ENCODE results near the gene CTSC. TPM values are rescaled to one million over a fixed set of nuclear protein-coding genes. Genes with fewer than 3 reads are reported as not detected.

The CTSC gene
- 10 to 100 TPM in 3 of 4 donors, 1 to 10 TPM in 1; 7.0 to 16.7 (median 13.5) TPM for total RNA-seq

DNA sequence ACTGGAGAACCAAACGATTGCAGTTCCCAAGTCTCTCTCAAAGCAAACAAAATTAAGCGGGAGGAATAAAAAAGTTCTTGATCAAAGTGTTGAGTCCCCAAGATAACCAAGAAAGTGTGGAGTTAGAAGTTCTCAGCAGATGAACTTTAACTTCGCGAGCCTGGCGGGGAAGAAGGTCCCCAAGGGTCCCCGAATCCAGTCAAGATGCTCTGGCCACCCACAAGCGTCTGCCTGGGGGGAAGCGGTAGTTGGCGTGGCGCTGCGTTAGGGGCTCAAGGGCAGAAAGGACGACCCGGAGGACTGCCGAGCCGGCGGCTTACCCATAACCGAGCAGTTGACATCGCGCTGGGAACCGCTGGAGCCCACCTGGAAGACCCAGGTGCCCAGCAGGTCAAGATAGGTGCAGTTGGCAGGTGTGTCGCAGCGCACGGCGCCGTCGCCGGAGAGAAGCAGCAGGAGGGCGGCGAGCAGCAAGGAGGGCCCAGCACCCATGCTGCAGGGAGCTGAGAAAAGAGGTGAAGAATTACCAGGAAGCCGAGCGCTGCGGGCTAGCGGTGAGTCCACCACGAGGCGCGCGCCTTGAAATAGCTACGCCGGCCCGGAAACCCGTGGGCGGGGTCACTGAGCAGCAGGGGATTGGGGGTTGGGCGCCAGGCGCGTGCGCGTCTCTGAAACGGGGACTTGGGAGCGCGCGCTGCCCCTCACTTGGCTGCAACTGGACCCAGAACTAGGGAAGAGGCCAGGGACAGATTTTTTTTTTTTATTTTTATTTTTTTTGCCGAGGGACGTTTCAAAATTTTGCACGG, at the start of gene CTSC:
Gene CTSC (minus strand): TSS at position 556 of the 806 bp plus-strand sequence. CDS start 64 bp downstream, at position 492.
- Histone ChIP-seq H3K36me3 (no peaks in the 10 kb centered on the region), H3K4me3 (peak within 1 kb of the TSS; percentile 69 to 94 (median 88)), H3K9me3 (no peaks in the 10 kb centered on the region), H3K27me3 (no peaks in the 10 kb centered on the region), H3K4me1 (peaks cover 5 to 13% of the 10 kb centered on the region in 2 donors), H3K27ac (peak within 1 kb of the TSS; percentile 81 to 89 (median 86))
- in situ Hi-C loops (cut with MboI; ENCODE audit: low sequenced_read_pairs in 4 of 4) (no loop called here), intact Hi-C loops (cut with DNase I; ENCODE audit: low total_unique reads) (loop anchor here (5.0 kb wide), 1 partner anchor 45 kb away; no protein-coding TSS in a partner anchor)
- DNase-seq (peak; percentile 89 to 90), ATAC-seq (peak; percentile 87 to 90)
- TF ChIP-seq POLR2A (IDR thresholded peaks at IDR 0.05), result peak; percentile 62 to 66
- TF ChIP-seq, protein P1, sequence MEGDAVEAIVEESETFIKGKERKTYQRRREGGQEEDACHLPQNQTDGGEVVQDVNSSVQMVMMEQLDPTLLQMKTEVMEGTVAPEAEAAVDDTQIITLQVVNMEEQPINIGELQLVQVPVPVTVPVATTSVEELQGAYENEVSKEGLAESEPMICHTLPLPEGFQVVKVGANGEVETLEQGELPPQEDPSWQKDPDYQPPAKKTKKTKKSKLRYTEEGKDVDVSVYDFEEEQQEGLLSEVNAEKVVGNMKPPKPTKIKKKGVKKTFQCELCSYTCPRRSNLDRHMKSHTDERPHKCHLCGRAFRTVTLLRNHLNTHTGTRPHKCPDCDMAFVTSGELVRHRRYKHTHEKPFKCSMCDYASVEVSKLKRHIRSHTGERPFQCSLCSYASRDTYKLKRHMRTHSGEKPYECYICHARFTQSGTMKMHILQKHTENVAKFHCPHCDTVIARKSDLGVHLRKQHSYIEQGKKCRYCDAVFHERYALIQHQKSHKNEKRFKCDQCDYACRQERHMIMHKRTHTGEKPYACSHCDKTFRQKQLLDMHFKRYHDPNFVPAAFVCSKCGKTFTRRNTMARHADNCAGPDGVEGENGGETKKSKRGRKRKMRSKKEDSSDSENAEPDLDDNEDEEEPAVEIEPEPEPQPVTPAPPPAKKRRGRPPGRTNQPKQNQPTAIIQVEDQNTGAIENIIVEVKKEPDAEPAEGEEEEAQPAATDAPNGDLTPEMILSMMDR (IDR thresholded peaks at IDR 0.05 in 4 of 5, conservative IDR thresholded peaks at IDR 0.05 in 1 of 5), result peak in 1 of 5 experiments; percentile 18

DNA sequence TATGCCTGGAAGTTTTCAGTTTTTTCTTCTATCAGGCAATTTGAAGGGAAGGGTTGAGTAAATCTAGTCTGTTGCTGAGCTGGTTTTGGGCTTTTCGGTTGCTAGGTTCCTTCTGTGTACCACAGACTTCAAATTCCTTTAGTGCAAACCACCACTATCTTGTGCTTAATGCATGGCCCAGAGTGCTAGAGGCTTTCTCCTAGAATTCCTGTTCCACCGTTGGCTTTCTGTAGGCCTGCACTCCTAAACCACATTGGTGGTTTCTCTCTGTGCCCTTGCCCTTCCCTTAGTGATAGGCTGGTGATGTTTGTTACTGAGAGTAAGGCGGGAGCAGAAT, 47.1 kb upstream of the CTSC start:
- intact Hi-C loops (cut with DNase I; ENCODE audit: low total_unique reads) (no loop called here), in situ Hi-C loops (cut with MboI; ENCODE audit: low sequenced_read_pairs in 4 of 4) (no loop called here)
- no peak for TF ChIP-seq POLR2A (IDR thresholded peaks at IDR 0.05)
- TF ChIP-seq, protein P1 (IDR thresholded peaks at IDR 0.05 in 4 of 5, conservative IDR thresholded peaks at IDR 0.05 in 1 of 5), result no peak
- no peak for DNase-seq
- Histone ChIP-seq H3K27me3 (no peaks in the 10 kb centered on the region), H3K36me3 (no peaks in the 10 kb centered on the region), H3K9me3 (no peaks in the 10 kb centered on the region), H3K27ac (no peak overlapping the region), H3K4me1 (no peaks in the 10 kb centered on the region), H3K4me3 (no peak overlapping the region)
- no peak for ATAC-seq

DNA sequence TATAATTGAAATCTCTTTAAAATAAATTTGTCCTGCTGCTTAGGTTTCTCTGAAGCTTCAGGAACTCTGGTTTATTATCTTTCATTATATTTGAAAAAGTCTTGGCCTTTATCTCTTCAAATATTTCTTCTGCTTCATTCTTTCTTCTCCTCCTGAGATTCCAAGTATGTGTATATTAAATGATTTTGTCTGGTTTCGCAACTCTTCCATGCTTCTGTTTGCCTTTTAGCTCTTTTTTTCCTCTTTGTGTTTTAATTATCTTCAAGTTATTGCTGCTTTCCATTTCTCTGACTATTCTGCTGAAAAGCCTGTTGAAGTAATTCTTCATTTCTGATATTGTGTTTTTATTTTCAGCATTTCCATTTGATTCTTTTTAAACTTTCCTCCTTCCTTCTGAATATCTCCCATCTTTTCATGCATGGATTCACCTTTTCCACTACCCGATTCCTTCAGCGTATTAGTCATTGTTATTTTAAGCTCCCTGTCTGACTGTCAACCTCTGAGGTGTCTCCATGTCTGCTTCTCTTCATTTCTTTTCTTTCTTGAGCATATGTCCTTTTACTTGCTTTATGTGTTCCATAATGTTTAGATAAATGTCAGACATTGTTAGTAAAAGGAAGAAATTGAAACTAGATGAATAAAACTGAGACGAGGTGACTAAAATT, 46.6 kb upstream of the CTSC start:
- intact Hi-C loops (cut with DNase I; ENCODE audit: low total_unique reads), result no loop called here
- ATAC-seq, result no peak

DNA sequence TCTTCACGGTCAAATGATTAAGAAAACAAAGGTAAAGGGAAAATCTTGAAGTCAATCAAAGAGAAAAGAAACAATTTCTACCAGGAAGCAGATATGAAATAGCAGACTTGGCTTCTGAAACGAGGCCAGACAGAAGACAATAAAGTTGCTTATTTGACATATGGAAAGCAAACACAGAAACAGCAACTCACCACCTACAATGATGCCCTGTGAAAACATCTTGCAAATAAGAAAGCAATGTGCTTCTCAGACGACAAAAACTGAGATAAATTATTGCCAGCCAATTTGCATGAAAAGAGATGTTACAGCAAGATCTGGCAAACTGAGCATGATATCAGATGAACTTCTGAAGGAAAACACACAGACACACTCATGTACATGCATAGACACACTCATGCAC, 45.9 kb upstream of the CTSC start:
- TF ChIP-seq, protein P1 (IDR thresholded peaks at IDR 0.05 in 4 of 5, conservative IDR thresholded peaks at IDR 0.05 in 1 of 5), result no peak
- TF ChIP-seq POLR2A (IDR thresholded peaks at IDR 0.05), result no peak
- Histone ChIP-seq H3K4me3 (no peak overlapping the region), H3K27me3 (no peaks in the 10 kb centered on the region), H3K9me3 (no peaks in the 10 kb centered on the region), H3K36me3 (no peaks in the 10 kb centered on the region), H3K4me1 (no peaks in the 10 kb centered on the region), H3K27ac (no peak overlapping the region)
- intact Hi-C loops (cut with DNase I; ENCODE audit: low total_unique reads), result no loop called here
- DNase-seq (no peak), ATAC-seq (no peak)
- in situ Hi-C loops (cut with MboI; ENCODE audit: low sequenced_read_pairs in 4 of 4), result no loop called here

More for the DNA sequence above, 46.6 kb upstream of the CTSC start:
- Histone ChIP-seq H3K27me3 (no peaks in the 10 kb centered on the region), H3K9me3 (no peaks in the 10 kb centered on the region), H3K27ac (no peak overlapping the region), H3K4me1 (no peaks in the 10 kb centered on the region), H3K36me3 (no peaks in the 10 kb centered on the region), H3K4me3 (no peak overlapping the region)
- TF ChIP-seq POLR2A (IDR thresholded peaks at IDR 0.05), result no peak
- TF ChIP-seq, protein P1 (IDR thresholded peaks at IDR 0.05 in 4 of 5, conservative IDR thresholded peaks at IDR 0.05 in 1 of 5), result no peak
- in situ Hi-C loops (cut with MboI; ENCODE audit: low sequenced_read_pairs in 4 of 4), result no loop called here
- no peak for DNase-seq
